Measurements from ENCODE around the gene AMD1. TPM values are rescaled to one million over a fixed set of nuclear protein-coding genes. Genes with fewer than 3 reads are reported as not detected.

The AMD1 gene
- total and polyA plus RNA-seq, 2 of the 8 experiments (the other 6 are each of a cell fraction or from before 2014, with no cell fraction given) = 60.9 to 177 TPM

GRCh38 chr6:110898111-110898510, 23.5 kb downstream of the AMD1 start:
- Histone ChIP-seq H3K36me3 (ENCODE audit: control insufficient read depth in 2 of 4, insufficient read depth in 4 of 4, low read length in 3 of 4) (peaks cover 11 to 48% (median 38%) of the 10 kb centered on the region in 4 experiments), H2AFZ (ENCODE audit: low read length) (no peak overlapping the region), H3K4ac (replicated peaks; ENCODE audit: insufficient read length, low read depth, low read length) (no peak overlapping the region), H2AK5ac (ENCODE audit: low read depth, low read length) (no peak overlapping the region), H3K18ac (ENCODE audit: extremely low read depth, low read length) (no peak overlapping the region), H3K56ac (replicated peaks; ENCODE audit: insufficient read length, low read depth, low read length) (no peak overlapping the region), H3K9ac (replicated peaks in 1 of 4; ENCODE audit: extremely low read depth in 1 of 4, low read depth in 3 of 4, low read length in 3 of 4) (no peak overlapping the region), H3K4me3 (ENCODE audit: extremely low read depth in 1 of 4, insufficient read depth in 2 of 4, low read depth in 3 of 4, low read length in 4 of 4) (no peak overlapping the region), H4K91ac (replicated peaks; ENCODE audit: insufficient read length, low read length) (no peak overlapping the region), H3K27me3 (replicated peaks in 1 of 4; ENCODE audit: control insufficient read depth in 3 of 4, extremely low read depth in 1 of 4, insufficient read depth in 3 of 4, low read length in 3 of 4) (no peaks in the 10 kb centered on the region), H2BK5ac (ENCODE audit: low read depth, low read length) (no peak overlapping the region), H3K9me3 (ENCODE audit: insufficient read depth in 2 of 2, low read depth in 1 of 2, low read length in 1 of 2) (0 out of 4 replicates have a peak, but pooled peaks cover 0 to under 1% of the 10 kb centered on the region in 2 experiments), H3K79me1 (ENCODE audit: low read depth, low read length) (no peaks in the 10 kb centered on the region; the same call in 1 of the 2 replicates), H4K20me1 (replicated peaks in 1 of 2; ENCODE audit: control insufficient read depth in 1 of 2, insufficient read depth in 2 of 2, low read length in 2 of 2) (peaks cover 3 to 8% of the 10 kb centered on the region in 2 experiments), H3K4me1 (replicated peaks in 1 of 4; ENCODE audit: control insufficient read depth in 3 of 4, insufficient read depth in 4 of 4, low read length in 3 of 4) (no peaks in the 10 kb centered on the region), H2BK15ac (ENCODE audit: low read length) (no peak overlapping the region), H2BK12ac (ENCODE audit: low read depth, low read length) (no peak overlapping the region), H3K23me2 (ENCODE audit: low read depth, low read length) (no peaks in the 10 kb centered on the region), H3K27ac (ENCODE audit: low read depth, low read length) (no peak overlapping the region), H3K79me2 (ENCODE audit: control insufficient read depth in 1 of 2, insufficient read depth in 2 of 2, low read length in 2 of 2) (peaks cover 0 to 13% of the 10 kb centered on the region in 2 experiments; a peak in 2 of 4 replicates), H2BK20ac (ENCODE audit: low read length) (no peak overlapping the region), H2BK120ac (replicated peaks; ENCODE audit: low read depth, low read length) (no peak overlapping the region), H3K14ac (ENCODE audit: insufficient read length) (no peak overlapping the region), H4K8ac (ENCODE audit: extremely low read depth, insufficient read depth, low read length) (no peak overlapping the region), H4K5ac (ENCODE audit: insufficient read length, low read depth, low read length) (no peak overlapping the region), H3K23ac (ENCODE audit: insufficient read length) (no peak overlapping the region), H3K4me2 (ENCODE audit: insufficient read depth in 1 of 2, low read depth in 2 of 2, low read length in 2 of 2) (no peak overlapping the region)
- ChIA-PET POLR2A (ENCODE audit: partially characterized antibody) (interaction anchor here (0.6 to 9.7 kb wide), 6 partner anchors 8 to 103 kb away, joined by 3 to 81 read pairs (median 4); partner anchors contain the start of genes AMD1, CDK19 and GTF3C6), CTCF (ENCODE audit: partially characterized antibody) (interaction anchor here (0.6 to 1.1 kb wide), 2 partner anchors 19 to 44 kb away, joined by 3 read pairs; no protein-coding TSS in a partner anchor)
- FAIRE-seq (no peak), DNase-seq (ENCODE audit: low read depth in 1 of 2, low spot score in 2 of 2) (no peak)
- TF ChIP-seq NRF1 (IDR thresholded peaks at IDR 0.05; ENCODE audit: low read depth, low read length) = no peak
- no peak for TF ChIP-seq TCF12 (IDR thresholded peaks at IDR 0.05; ENCODE audit: low read depth, low read length)
- peak in 1 of 2 experiments; percentile 22; a peak in 1 of 3 replicates for TF ChIP-seq POLR2A (IDR thresholded peaks at IDR 0.05; ENCODE audit: control extremely low read depth in 1 of 2, low read depth in 2 of 2, low read length in 2 of 2)
- no peak for TF ChIP-seq CTBP2 (IDR thresholded peaks at IDR 0.05; ENCODE audit: borderline replicate concordance, insufficient read depth, insufficient read length, low read length)
- no peak for TF ChIP-seq HDAC2 (IDR thresholded peaks at IDR 0.05; ENCODE audit: borderline replicate concordance in 1 of 2, low read depth in 2 of 2, low read length in 2 of 2)
- WGBS, 2 experiments (ENCODE audit: extremely low coverage in 1 of 2, insufficient coverage in 1 of 2, insufficient read length in 1 of 2, insufficient replicate concordance in 2 of 2, low coverage in 1 of 2, low lambda C conversion rate in 2 of 2, missing lambda C conversion rate in 1 of 2) = 92% methylated on average over 5 of the region's 5 CpGs; no CpG with 5 or more reads in 1 of the 2 experiments

Measured in H1 (cell line).